Brain microvascular endothelial cell (primary cell): ENCODE measurements around the gene SERINC2.

ENCODE experiments used
- DNase-seq: peaks from one replicate; pipeline ENCODE4 v3.0.0-alpha.2; 2020
- H3K27ac ChIP-seq: fragments of 250-450 bp; sonication (Bioruptor Pico); 2 replicates; pipeline ENCODE4 v1.5.1; 2020; ENCODE audit warnings: mild to moderate bottlenecking, moderate library complexity
- H3K27me3 ChIP-seq: fragments of 250-450 bp; sonication (Bioruptor Pico); replicated peaks from 2 replicates; pipeline ENCODE4 v1.5.1; 2020; ENCODE audit warnings: mild to moderate bottlenecking
- H3K36me3 ChIP-seq: fragments of 250-450 bp; sonication (Bioruptor Pico); replicated peaks from 2 replicates; pipeline ENCODE4 v1.5.1; 2020; ENCODE audit warnings: mild to moderate bottlenecking
- H3K4me3 ChIP-seq: 2 replicates; pipeline ENCODE4 v1.5.1; 2011; ENCODE audit warnings: low read depth, mild to moderate bottlenecking, control low read depth, low read length, moderate library complexity
- in situ Hi-C: cut with HindIII; loops from 2 replicates; pipeline ENCODE4 v1.10.0; 2017; ENCODE audit warnings: low sequenced_read_pairs, low pct_ligation_motif_present
- TF ChIP-seq, protein P1 (sequence below): IDR thresholded peaks from 2 replicates; pipeline ENCODE4 v1.5.1; 2011; ENCODE audit warnings: low read depth, mild to moderate bottlenecking, moderate library complexity, low read length, control low read depth, inconsistent platforms; ENCODE audit errors: missing control alignments

Gene SERINC2

DNA sequence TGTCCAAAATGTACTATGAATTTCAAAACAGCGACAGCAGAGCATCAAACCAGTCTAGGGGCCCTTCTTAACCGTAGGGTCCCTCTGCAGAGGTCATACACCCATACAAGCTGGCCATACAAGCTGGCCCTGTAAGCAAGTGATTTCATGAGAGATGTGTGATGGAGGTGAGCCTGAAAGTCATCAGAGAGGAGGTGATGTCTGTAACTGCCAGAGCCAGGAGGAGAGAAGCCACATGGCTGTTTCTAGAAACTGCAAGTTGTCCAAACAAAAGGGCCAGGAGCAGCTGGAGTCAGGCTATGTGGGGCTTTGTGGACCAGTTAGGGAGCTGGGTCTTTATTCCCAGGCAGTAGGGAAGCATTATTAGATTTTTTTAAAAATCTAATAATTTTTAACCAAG lies 14.8 kb upstream of the SERINC2 start:
- no peak overlapping the region for H3K27ac ChIP-seq

DNA sequence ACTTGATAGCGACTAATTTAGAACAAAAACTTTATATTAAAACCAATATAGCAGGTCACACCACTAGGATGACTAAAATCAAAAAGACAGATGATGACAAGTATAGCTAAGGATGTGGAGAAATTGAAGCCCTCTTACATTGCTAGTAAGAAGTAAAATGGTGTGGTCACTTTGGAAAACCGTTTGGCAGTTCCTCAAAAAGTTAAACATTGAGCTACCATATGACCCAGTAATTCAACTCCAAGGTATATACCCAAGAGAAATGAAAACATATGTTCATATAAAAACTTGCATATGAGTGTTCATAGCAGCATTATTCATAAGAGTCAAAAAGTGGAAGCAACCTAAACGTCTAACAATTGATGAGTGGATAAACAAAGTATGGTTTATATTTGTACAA lies 13.0 kb upstream of the SERINC2 start:
- TF ChIP-seq, protein P1, sequence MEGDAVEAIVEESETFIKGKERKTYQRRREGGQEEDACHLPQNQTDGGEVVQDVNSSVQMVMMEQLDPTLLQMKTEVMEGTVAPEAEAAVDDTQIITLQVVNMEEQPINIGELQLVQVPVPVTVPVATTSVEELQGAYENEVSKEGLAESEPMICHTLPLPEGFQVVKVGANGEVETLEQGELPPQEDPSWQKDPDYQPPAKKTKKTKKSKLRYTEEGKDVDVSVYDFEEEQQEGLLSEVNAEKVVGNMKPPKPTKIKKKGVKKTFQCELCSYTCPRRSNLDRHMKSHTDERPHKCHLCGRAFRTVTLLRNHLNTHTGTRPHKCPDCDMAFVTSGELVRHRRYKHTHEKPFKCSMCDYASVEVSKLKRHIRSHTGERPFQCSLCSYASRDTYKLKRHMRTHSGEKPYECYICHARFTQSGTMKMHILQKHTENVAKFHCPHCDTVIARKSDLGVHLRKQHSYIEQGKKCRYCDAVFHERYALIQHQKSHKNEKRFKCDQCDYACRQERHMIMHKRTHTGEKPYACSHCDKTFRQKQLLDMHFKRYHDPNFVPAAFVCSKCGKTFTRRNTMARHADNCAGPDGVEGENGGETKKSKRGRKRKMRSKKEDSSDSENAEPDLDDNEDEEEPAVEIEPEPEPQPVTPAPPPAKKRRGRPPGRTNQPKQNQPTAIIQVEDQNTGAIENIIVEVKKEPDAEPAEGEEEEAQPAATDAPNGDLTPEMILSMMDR, result no peak
- Histone ChIP-seq H3K36me3 (no peaks in the 10 kb centered on the region), H3K27ac (no peak overlapping the region), H3K4me3 (no peak overlapping the region), H3K27me3 (no peaks in the 10 kb centered on the region)
- in situ Hi-C loops, result no loop called here
- no peak for DNase-seq

More for the DNA sequence above, 14.8 kb upstream of the SERINC2 start:
- no peaks in the 10 kb centered on the region for H3K36me3 ChIP-seq
- H3K4me3 ChIP-seq, result no peak overlapping the region
- H3K27me3 ChIP-seq, result no peaks in the 10 kb centered on the region
- DNase-seq, result no peak
- in situ Hi-C loops, result no loop called here
- TF ChIP-seq, protein P1, result no peak

DNA sequence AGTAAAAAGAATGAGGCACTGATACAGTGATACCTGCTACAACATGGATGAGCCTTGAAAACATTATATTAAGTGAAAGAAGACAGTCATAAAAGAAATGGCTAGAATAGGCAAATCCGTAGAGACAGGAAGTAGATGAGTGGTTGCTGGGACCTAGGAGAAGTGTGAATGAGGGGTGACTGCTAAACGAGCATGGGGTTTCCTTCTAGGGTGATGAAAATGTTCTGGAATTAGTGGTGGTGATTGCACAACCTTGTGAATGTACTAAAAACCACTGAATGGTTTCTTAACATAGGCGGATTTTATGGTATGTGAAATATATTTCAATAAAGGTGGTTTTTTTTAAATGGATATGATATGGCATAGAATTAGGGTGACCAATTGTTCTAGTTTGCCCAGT lies 12.6 kb upstream of the SERINC2 start:
- no peak for DNase-seq
- H3K27ac ChIP-seq, result no peak overlapping the region
- H3K27me3 ChIP-seq, result no peaks in the 10 kb centered on the region
- no peaks in the 10 kb centered on the region for H3K36me3 ChIP-seq
- H3K4me3 ChIP-seq, result no peak overlapping the region
- TF ChIP-seq, protein P1, result no peak
- in situ Hi-C loops, result no loop called here

DNA sequence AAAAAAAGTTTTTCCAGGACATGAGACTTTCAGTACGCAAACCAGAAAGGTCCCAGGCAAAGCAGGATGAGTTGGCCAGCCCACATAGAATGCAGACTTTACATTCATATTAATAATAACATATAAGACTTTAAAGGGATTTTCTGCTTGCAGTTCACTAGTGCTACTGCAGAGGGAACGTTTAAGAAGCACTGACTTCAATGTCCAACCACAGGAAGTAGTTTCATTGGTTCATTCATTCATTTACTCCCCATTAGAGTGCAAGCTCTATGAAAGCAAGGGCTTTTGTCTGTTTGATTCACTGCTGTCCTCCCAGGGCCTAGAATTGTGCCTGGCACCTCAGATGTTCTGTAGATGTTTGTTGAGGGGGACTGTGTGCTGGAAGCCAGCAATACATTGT lies 11.8 kb upstream of the SERINC2 start:
- Histone ChIP-seq H3K27ac (no peak overlapping the region), H3K36me3 (no peaks in the 10 kb centered on the region), H3K4me3 (no peak overlapping the region), H3K27me3 (no peaks in the 10 kb centered on the region)
- in situ Hi-C loops, result no loop called here
- no peak for DNase-seq
- TF ChIP-seq, protein P1, result peak; percentile 15

DNA sequence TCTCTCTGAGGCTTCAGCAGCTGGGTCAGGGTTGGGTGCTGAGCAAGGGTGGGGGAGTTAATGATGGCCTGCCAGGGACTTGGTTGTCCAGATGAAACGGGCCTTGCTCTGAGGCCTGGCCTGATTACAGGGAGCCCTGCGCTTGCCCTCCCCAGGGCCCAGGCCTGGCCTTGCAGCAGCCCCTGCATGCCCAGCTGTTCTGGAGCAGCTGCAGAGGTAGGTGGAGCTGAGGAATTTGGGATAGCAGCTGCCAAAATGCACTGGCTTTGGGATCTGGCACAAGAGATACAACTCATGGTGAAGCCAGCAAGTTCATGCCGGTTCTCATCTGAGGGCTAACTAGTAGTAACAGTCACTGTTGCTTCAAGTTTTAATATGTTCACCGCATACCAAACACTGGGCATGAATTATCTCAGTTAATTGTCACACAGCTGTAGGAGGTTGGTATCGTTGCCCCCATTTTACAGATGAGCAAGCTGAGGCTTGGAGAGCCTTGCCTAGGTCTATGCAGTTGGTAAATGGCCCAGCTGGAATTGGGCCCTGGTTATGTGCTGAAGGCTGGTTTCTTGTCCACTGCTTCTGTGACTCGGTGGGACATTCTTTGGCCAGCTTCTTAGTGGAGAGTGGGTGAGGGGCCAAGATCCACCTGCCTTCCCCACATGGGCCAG lies 7.3 kb upstream of the SERINC2 start:
- no peak for DNase-seq
- in situ Hi-C loops, result no loop called here
- H3K36me3 ChIP-seq, result no peaks in the 10 kb centered on the region
- H3K27me3 ChIP-seq, result no peaks in the 10 kb centered on the region
- no peak overlapping the region for H3K4me3 ChIP-seq
- TF ChIP-seq, protein P1, result no peak
- H3K27ac ChIP-seq, result no peak overlapping the region
